ENCODE results near the gene LMO3. TPM values are rescaled to one million over a fixed set of nuclear protein-coding genes. Genes with fewer than 3 reads are reported as not detected.
A peak's percentile ranks its signal among the peaks of the same experiment; 100 is the strongest.

Gene LMO3
- total and polyA plus RNA-seq, 5 experiments from 2014 or later, result not detected

DNA sequence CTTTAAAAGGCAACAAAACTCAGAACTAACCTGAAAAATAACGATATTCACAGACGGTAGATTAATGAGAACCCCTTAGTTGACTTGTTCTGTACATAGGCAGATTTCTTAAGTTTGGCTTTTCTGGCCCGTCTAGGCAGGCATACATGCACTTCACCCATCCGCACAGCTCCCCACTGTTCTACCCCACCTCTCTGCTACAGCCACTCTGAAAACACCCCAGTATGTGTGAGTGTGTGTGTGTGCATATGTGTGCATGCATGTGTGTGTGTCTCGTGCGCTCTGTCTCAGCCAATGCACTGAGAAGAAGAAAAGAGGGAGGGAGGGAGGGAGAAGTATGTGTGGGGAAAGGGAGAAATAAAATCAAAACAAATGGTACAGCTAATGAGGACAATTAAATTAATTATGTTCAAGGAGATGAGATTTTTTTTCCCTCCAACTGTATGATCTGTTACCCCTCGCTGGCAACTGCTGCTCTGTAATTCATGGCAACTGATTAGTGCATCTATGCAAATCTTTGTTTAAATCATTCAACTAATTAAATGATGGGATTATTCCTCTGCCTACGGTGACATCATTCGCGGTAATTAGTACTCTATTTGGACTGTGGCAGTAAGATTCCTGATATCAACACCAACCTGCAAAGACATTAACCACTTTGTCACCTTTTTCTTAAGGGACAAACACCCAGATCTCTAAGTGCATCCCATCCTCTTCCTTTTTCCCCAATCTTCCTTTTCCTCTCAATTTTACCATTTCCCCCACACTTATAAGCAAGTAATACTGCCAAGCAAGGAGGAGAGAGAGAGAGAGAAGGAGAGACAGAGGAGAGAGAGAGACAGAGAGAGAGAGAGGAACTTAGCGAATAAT lies 2.2 kb upstream of the LMO3 start:
- Mint-ChIP-seq H3K9me3 (peaks cover 0 to 22% (median 10%) of the 10 kb centered on the region in 9 donors), H3K27me3 (peaks cover 26 to 74% (median 55%) of the 10 kb centered on the region in 5 donors), H3K4me3 (no peak overlapping the region), H3K4me1 (peaks cover 0 to 4% (median 0%) of the 10 kb centered on the region in 4 donors), H3K27ac (no peak overlapping the region), H3K36me3 (peaks cover 0 to 15% (median 3%) of the 10 kb centered on the region in 3 donors)
- DNase-seq (no peak), ATAC-seq (no peak)
- POLR2A ChIA-PET, result no interaction called here

DNA sequence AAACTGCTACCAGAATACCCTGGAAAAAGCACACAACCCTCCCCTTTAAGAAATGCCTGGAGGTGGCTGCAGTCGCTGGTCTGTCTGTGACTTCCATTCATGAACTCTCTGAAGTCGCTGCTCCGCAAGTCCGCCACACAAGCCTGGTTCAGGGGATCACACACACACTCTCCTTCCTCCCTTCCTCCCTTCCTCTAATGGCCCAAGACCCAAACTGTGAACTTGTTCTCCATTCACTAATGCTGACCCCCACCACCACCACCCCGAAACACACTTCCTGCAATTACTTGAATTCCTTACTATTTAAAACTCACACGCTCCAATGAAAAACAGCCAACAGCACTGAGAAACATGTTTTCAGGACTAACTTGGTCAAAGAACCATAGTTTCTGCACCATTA lies 1.0 kb upstream of the LMO3 start:
- DNase-seq, result no peak
- Mint-ChIP-seq H3K27ac (no peak overlapping the region), H3K9me3 (peaks cover 0 to 22% (median 10%) of the 10 kb centered on the region in 9 donors), H3K27me3 (peaks cover 26 to 77% (median 55%) of the 10 kb centered on the region in 5 donors), H3K4me3 (peak overlapping the region in 1 of 10 donors; percentile 8), H3K36me3 (peaks cover 0 to 15% (median 3%) of the 10 kb centered on the region in 3 donors), H3K4me1 (peaks cover 0 to 4% (median 0%) of the 10 kb centered on the region in 4 donors)
- POLR2A ChIA-PET, result no interaction called here
- no peak for ATAC-seq

DNA sequence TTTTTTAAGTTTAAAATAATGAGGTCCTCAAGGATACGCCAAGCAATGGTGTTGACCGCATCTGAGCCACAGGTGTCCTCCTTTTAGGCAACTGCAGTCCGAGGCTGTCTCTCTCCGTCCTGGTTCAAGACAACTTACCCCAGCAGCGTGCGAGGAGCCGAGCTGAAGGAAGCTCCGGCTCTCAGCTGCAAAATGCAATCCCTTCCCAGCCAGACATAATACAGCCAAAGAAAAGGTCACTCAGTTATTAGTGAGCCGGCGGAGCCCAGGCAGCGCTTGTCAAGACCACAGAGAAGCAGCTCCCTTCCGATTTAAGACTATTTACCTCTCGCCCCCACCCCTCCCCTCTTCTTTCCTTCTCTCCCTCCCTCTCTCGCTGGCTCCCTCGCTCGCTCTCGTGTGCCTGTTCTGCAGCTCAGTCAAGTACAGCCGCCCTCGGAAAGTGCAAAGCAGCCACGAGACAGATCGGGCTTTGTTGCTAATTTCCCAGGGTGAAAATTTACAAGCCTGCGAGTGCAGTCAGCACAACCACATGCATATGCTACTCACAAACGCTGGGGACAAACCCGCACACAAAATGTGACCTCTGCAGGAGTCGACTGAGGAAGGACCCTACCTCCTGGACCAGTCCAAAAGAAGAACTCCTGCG lies 363 bp upstream of the LMO3 start:
- no peak overlapping the region for H3K4me3 Mint-ChIP-seq
- H3K27ac Mint-ChIP-seq, result no peak overlapping the region
- DNase-seq, result no peak
- H3K9me3 Mint-ChIP-seq, result peaks cover 0 to 22% (median 10%) of the 10 kb centered on the region in 9 donors
- H3K4me1 Mint-ChIP-seq, result peaks cover 0 to 4% (median 0%) of the 10 kb centered on the region in 4 donors
- peaks cover 26 to 77% (median 55%) of the 10 kb centered on the region in 5 donors for H3K27me3 Mint-ChIP-seq
- H3K36me3 Mint-ChIP-seq, result peaks cover 0 to 15% (median 3%) of the 10 kb centered on the region in 3 donors
- no peak for ATAC-seq
- POLR2A ChIA-PET, result no interaction called here

GRCh38 chr12:16605642-16606116 lies 283 bp downstream of the LMO3 start:
- POLR2A ChIA-PET, result no interaction called here
- peaks cover 0 to 15% (median 3%) of the 10 kb centered on the region in 3 donors for H3K36me3 Mint-ChIP-seq
- H3K27me3 Mint-ChIP-seq, result peaks cover 24 to 73% (median 53%) of the 10 kb centered on the region in 5 donors
- H3K4me1 Mint-ChIP-seq, result peaks cover 0 to 4% (median 0%) of the 10 kb centered on the region in 4 donors
- H3K27ac Mint-ChIP-seq, result no peak overlapping the region
- ATAC-seq, result no peak
- no peak for DNase-seq
- H3K9me3 Mint-ChIP-seq, result peaks cover 0 to 22% (median 10%) of the 10 kb centered on the region in 9 donors
- no peak overlapping the region for H3K4me3 Mint-ChIP-seq

- Mint-ChIP-seq H3K9me3 (peaks cover 0 to 16% (median 8%) of the 10 kb centered on the region in 9 donors), H3K27ac (no peak overlapping the region), H3K4me3 (no peak overlapping the region), H3K4me1 (peaks cover 0 to 4% (median 0%) of the 10 kb centered on the region in 4 donors), H3K36me3 (peaks cover 0 to 15% (median 3%) of the 10 kb centered on the region in 3 donors), H3K27me3 (peaks cover 22 to 63% (median 49%) of the 10 kb centered on the region in 5 donors)
- ATAC-seq (no peak), DNase-seq (peak in 1 of 10 donors; percentile 4)
- POLR2A ChIA-PET, result no interaction called here
These were observed 1.2 kb downstream of the LMO3 start for GRCh38 chr12:16604596-16605252.

GRCh38 chr12:16603916-16604575 lies 1.9 kb downstream of the LMO3 start:
- peaks cover 0 to 12% (median 8%) of the 10 kb centered on the region in 9 donors for H3K9me3 Mint-ChIP-seq
- ATAC-seq (no peak), DNase-seq (no peak)
- H3K27ac Mint-ChIP-seq, result no peak overlapping the region
- no peak overlapping the region for H3K4me3 Mint-ChIP-seq
- POLR2A ChIA-PET, result no interaction called here
- peaks cover 0 to 4% (median 0%) of the 10 kb centered on the region in 4 donors for H3K4me1 Mint-ChIP-seq
- peaks cover 0 to 15% (median 3%) of the 10 kb centered on the region in 3 donors for H3K36me3 Mint-ChIP-seq
- H3K27me3 Mint-ChIP-seq, result peaks cover 18 to 59% (median 43%) of the 10 kb centered on the region in 5 donors

GRCh38 chr12:16603260-16603915 lies 2.6 kb downstream of the LMO3 start:
- ATAC-seq, result no peak
- peaks cover 16 to 55% (median 41%) of the 10 kb centered on the region in 5 donors for H3K27me3 Mint-ChIP-seq

GRCh38 chr12:16602412-16602811 lies 3.5 kb downstream of the LMO3 start:
- Mint-ChIP-seq H3K9me3 (peaks cover 0 to 8% (median 4%) of the 10 kb centered on the region in 9 donors), H3K36me3 (peaks cover 0 to 11% (median 3%) of the 10 kb centered on the region in 3 donors), H3K27me3 (peaks cover 10 to 45% (median 32%) of the 10 kb centered on the region in 5 donors), H3K4me3 (no peak overlapping the region), H3K27ac (no peak overlapping the region), H3K4me1 (peaks cover 0 to 4% (median 0%) of the 10 kb centered on the region in 4 donors)
- ATAC-seq (no peak), DNase-seq (no peak)
- POLR2A ChIA-PET, result no interaction called here

More at GRCh38 chr12:16603260-16603915, 2.6 kb downstream of the LMO3 start:
- DNase-seq, result no peak
- Mint-ChIP-seq H3K9me3 (peaks cover 0 to 12% (median 8%) of the 10 kb centered on the region in 9 donors), H3K4me3 (no peak overlapping the region), H3K36me3 (peaks cover 0 to 15% (median 3%) of the 10 kb centered on the region in 3 donors), H3K4me1 (peaks cover 0 to 4% (median 0%) of the 10 kb centered on the region in 4 donors), H3K27ac (no peak overlapping the region)
- POLR2A ChIA-PET, result no interaction called here

- DNase-seq, result no peak
- POLR2A ChIA-PET, result no interaction called here
- Mint-ChIP-seq H3K27me3 (peaks cover 2 to 27% (median 17%) of the 10 kb centered on the region in 5 donors), H3K36me3 (peaks cover 0 to under 1% (median 0%) of the 10 kb centered on the region in 3 donors), H3K4me3 (no peak overlapping the region), H3K27ac (no peak overlapping the region), H3K4me1 (peaks cover 0 to under 1% (median 0%) of the 10 kb centered on the region in 4 donors), H3K9me3 (peaks cover 0 to 3% (median 0%) of the 10 kb centered on the region in 9 donors)
- no peak for ATAC-seq
These were observed 5.4 kb downstream of the LMO3 start for GRCh38 chr12:16600525-16600924.

- Mint-ChIP-seq H3K9me3 (peaks cover 0 to 3% (median 0%) of the 10 kb centered on the region in 9 donors), H3K36me3 (no peaks in the 10 kb centered on the region)
These were observed 6.9 kb downstream of the LMO3 start for GRCh38 chr12:16599081-16599480.

GRCh38 chr12:16594797-16595196 lies 11.2 kb downstream of the LMO3 start:
- Mint-ChIP-seq H3K9me3 (peaks cover 0 to 3% (median 0%) of the 10 kb centered on the region in 9 donors), H3K36me3 (no peaks in the 10 kb centered on the region), H3K27me3 (peaks cover 0 to 2% (median 0%) of the 10 kb centered on the region in 5 donors), H3K4me3 (no peak overlapping the region), H3K4me1 (no peaks in the 10 kb centered on the region), H3K27ac (no peak overlapping the region)
- POLR2A ChIA-PET, result no interaction called here
- no peak for ATAC-seq
- DNase-seq, result no peak

More at GRCh38 chr12:16599081-16599480, 6.9 kb downstream of the LMO3 start:
- Mint-ChIP-seq H3K27me3 (peaks cover 2 to 14% (median 8%) of the 10 kb centered on the region in 5 donors), H3K4me1 (no peaks in the 10 kb centered on the region), H3K27ac (no peak overlapping the region), H3K4me3 (no peak overlapping the region)
- ATAC-seq (no peak), DNase-seq (no peak)
- POLR2A ChIA-PET, result no interaction called here

Measured in naive thymus-derived CD8-positive, alpha-beta T cell (primary cell).